Spleen (tissue), 11 donors: ENCODE results near the gene NBAS. TPM values are rescaled to one million over a fixed set of nuclear protein-coding genes. Genes with fewer than 3 reads are reported as not detected.

Source experiments
- DNase-seq: peaks from one replicate; pipeline ENCODE4 v3.0.0-alpha.2; 2020
- H3K27ac ChIP-seq, 8 donors: fragments of 200-600 bp; sonication (generic) in 7 of 8; 1 replicate in 4 of 8; 2 replicates in 4 of 8; pipeline versions ENCODE4 v1.5.0 to v1.8.0; 2016 to 2021; ENCODE audit warnings: inconsistent platforms in 4 of 8, mild to moderate bottlenecking in 4 of 8, moderate library complexity in 1 of 8
- H3K27me3 ChIP-seq, 7 donors: fragments of 200-600 bp; sonication (generic) in 6 of 7; replicated peaks in 1 of 7; 1 replicate in 4 of 7; 2 replicates in 3 of 7; pipeline versions ENCODE4 v1.5.0 to v1.8.0; 2016 to 2021; ENCODE audit warnings: inconsistent platforms in 3 of 7, mild to moderate bottlenecking in 1 of 7
- H3K36me3 ChIP-seq, 6 donors: fragments of 200-600 bp; sonication (generic) in 5 of 6; 1 replicate in 4 of 6; 2 replicates in 2 of 6; pipeline versions ENCODE4 v1.5.0 to v1.8.0; 2016 to 2021; ENCODE audit warnings: inconsistent platforms in 2 of 6
- H3K4me1 ChIP-seq, 6 donors: fragments of 200-600 bp; sonication (generic) in 5 of 6; 1 replicate in 3 of 6; 2 replicates in 3 of 6; pipeline versions ENCODE4 v1.5.0 to v1.8.0; 2016 to 2021; ENCODE audit warnings: inconsistent platforms in 3 of 6
- H3K4me3 ChIP-seq, 8 donors: fragments of 200-600 bp; sonication (generic) in 7 of 8; 1 replicate in 4 of 8; 2 replicates in 4 of 8; pipeline versions ENCODE4 v1.5.0 to v1.8.0; 2016 to 2021; ENCODE audit warnings: inconsistent platforms in 4 of 8, mild to moderate bottlenecking in 4 of 8, moderate library complexity in 2 of 8
- H3K9me3 ChIP-seq, 8 donors: fragments of 200-600 bp; sonication (generic) in 7 of 8; 1 replicate in 4 of 8; 2 replicates in 4 of 8; pipeline versions ENCODE4 v1.5.0 to v1.8.0; 2016 to 2021; ENCODE audit warnings: inconsistent platforms in 4 of 8
- POLR2A ChIP-seq, 3 donors: fragments of 450-650 bp; IDR thresholded peaks; one replicate each; pipeline ENCODE4 v1.5.1; 2017; ENCODE audit warnings: antibody characterized with exemption in 3 of 3, mild to moderate bottlenecking in 1 of 3
- POLR2AphosphoS5 ChIP-seq, 3 donors: sonication (generic); formaldehyde crosslinking; IDR thresholded peaks; one replicate each; pipeline ENCODE4 v1.5.1; 2017; ENCODE audit warnings: antibody characterized with exemption in 3 of 3
- WGBS, 5 donors: extraction: QIAGEN DNeasy Blood & Tissue Kit in 3 of 5; methylation state at CpG; one replicate each; pipeline versions ENCODE4 v1.1.5 to v1.1.7; 2013 to 2018; 5-methylcytosine and 5-hydroxymethylcytosine counted together
- intact Hi-C: fragments of 100-400 bp; cut with DNase I; formaldehyde crosslinking; loops from one replicate; pipeline ENCODE4 v1.15.0; 2023; ENCODE audit warnings: low total_unique reads
- polyA plus RNA-seq, 3 donors: library from polyadenylated mRNA; stranded (reverse); fragments of 200-250 nt; gene quantifications; one replicate each; pipeline ENCODE4 v1.2.1, GENCODE V29; 2013
- total RNA-seq, 7 donors: library from RNA; depleted of rRNA in 3 of 7; stranded (reverse); fragments of >200 nt in 3 of 7; fragmentation: NEBNext Ultra II Directional in 4 of 7; extraction: Animal tissue kit (Norgen Biotek cat#: 25700) in 4 of 7; gene quantifications; one replicate each; pipeline versions ENCODE4 v1.1.0 to v1.2.1, GENCODE V29; 2016 to 2021
- TF ChIP-seq, protein P1 (sequence below), 11 experiments: fragments of 200-600 bp in 7 of 11; fragments of 450-650 bp in 4 of 11; sonication (generic) in 4 of 11; IDR thresholded peaks in 8 of 11; conservative IDR thresholded peaks in 3 of 11; 1 replicate in 7 of 11; 2 replicates in 4 of 11; pipeline versions ENCODE4 v1.4.0 to v1.8.0; 2016 to 2021; ENCODE audit warnings: antibody characterized with exemption in 11 of 11, inconsistent platforms in 4 of 11, mild to moderate bottlenecking in 1 of 11
- donor health status: healthy with polysubstance abuse.
- donor health status: DM: no; HTN: no; CAD: no; lungs with moderate emphysema.
- donor health status: DM: no; HTN: no; CAD: no.
- donor health status: Bipolar disorder and iron deficiency.
- donor health status: healthy.
- donor health status: DM: no; HTN: no; CAD: no.
- donor health status: DM: yes; HTN: yes; CAD: no.

Gene NBAS
- total and polyA plus RNA-seq, 10 donors, result 21.1 to 49.0 (median 40.9) TPM

DNA sequence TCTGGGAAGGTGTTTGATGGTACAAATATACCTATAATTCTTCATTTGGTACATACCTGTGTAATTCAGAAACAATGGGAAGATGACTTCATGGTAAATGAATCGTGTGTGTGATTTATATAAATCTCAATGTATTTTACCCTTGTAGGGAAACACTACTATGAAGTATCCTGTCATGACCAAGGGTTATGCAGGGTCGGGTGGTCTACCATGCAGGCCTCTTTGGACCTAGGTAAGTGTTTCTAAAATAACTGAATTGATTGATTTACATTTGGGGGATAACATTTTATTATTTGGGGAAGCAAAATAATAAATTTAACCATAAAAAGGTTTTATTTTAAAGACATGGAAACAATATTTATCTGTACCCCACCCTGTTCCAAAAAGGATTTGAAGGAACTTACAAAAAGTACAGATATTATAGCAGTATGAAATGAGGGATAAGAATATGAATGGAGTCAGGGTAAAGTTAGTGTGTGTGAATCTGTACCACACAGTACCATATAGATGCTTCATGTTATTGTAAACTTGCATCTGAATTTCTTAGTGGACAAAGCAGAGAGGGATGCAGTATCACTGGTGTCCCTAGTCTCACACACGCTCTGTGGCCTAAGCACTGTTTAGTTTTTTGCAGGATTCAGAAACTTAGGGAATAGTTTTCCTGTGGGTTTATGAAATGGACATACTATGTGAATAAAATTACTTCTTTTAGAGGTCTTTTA, 42.1 kb upstream of the NBAS start:
- DNase-seq, result no peak
- intact Hi-C loops, result no loop called here
- Histone ChIP-seq H3K36me3 (peaks cover 25 to 100% (median 98%) of the 10 kb centered on the region in 6 donors), H3K9me3 (no peaks in the 10 kb centered on the region), H3K4me1 (no peaks in the 10 kb centered on the region), H3K4me3 (no peak overlapping the region), H3K27ac (no peak overlapping the region), H3K27me3 (no peaks in the 10 kb centered on the region)
- no peak for TF ChIP-seq POLR2A (IDR thresholded peaks at IDR 0.05)
- TF ChIP-seq, protein P1, sequence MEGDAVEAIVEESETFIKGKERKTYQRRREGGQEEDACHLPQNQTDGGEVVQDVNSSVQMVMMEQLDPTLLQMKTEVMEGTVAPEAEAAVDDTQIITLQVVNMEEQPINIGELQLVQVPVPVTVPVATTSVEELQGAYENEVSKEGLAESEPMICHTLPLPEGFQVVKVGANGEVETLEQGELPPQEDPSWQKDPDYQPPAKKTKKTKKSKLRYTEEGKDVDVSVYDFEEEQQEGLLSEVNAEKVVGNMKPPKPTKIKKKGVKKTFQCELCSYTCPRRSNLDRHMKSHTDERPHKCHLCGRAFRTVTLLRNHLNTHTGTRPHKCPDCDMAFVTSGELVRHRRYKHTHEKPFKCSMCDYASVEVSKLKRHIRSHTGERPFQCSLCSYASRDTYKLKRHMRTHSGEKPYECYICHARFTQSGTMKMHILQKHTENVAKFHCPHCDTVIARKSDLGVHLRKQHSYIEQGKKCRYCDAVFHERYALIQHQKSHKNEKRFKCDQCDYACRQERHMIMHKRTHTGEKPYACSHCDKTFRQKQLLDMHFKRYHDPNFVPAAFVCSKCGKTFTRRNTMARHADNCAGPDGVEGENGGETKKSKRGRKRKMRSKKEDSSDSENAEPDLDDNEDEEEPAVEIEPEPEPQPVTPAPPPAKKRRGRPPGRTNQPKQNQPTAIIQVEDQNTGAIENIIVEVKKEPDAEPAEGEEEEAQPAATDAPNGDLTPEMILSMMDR (IDR thresholded peaks at IDR 0.05 in 8 of 11, conservative IDR thresholded peaks at IDR 0.05 in 3 of 11), result no peak
- WGBS, 5 donors, result 95 to 97% (median 96%) methylated on average over 3 of the region's 3 CpGs

DNA sequence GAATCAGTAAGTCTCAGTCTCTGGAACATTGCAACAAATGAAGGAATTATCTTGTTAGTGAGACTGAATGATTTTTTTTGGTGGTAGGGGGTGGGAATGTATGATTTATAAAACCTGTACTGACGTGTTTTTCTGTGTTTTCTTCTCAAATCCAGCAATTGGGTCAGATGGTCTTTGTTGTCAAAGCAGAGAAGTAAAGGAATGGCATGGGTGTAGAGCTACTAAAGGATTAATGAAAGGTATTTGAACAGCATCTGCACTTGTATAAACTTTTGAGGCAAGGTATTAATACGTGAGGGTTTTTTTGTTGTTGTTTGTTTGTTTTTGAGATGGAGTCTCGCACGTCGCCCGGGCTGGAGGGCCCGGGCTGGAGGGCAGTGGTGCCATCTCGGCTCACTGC, 41.3 kb upstream of the NBAS start:
- H3K4me3 ChIP-seq, result no peak overlapping the region
- H3K9me3 ChIP-seq, result no peaks in the 10 kb centered on the region
- WGBS, 5 donors, result 93 to 98% (median 95%) methylated on average over 8 of the region's 8 CpGs
- TF ChIP-seq POLR2A (IDR thresholded peaks at IDR 0.05), result no peak
- no peak for TF ChIP-seq POLR2AphosphoS5 (IDR thresholded peaks at IDR 0.05)
- TF ChIP-seq, protein P1 (IDR thresholded peaks at IDR 0.05 in 8 of 11, conservative IDR thresholded peaks at IDR 0.05 in 3 of 11), result no peak
- no peak overlapping the region for H3K27ac ChIP-seq
- H3K36me3 ChIP-seq, result peaks cover 30 to 100% (median 97%) of the 10 kb centered on the region in 6 donors
- H3K4me1 ChIP-seq, result no peaks in the 10 kb centered on the region
- no peak for DNase-seq
- H3K27me3 ChIP-seq, result no peaks in the 10 kb centered on the region
- intact Hi-C loops, result no loop called here

- no peaks in the 10 kb centered on the region for H3K4me1 ChIP-seq
- WGBS, 5 donors, result 93 to 98% (median 98%) methylated on average over 1 of the region's 1 CpG
- no peaks in the 10 kb centered on the region for H3K27me3 ChIP-seq
- no peaks in the 10 kb centered on the region for H3K9me3 ChIP-seq
- intact Hi-C loops, result no loop called here
- no peak overlapping the region for H3K27ac ChIP-seq
- H3K36me3 ChIP-seq, result peaks cover 30 to 100% (median 98%) of the 10 kb centered on the region in 6 donors
- no peak overlapping the region for H3K4me3 ChIP-seq
- no peak for DNase-seq
- TF ChIP-seq, protein P1 (IDR thresholded peaks at IDR 0.05 in 8 of 11, conservative IDR thresholded peaks at IDR 0.05 in 3 of 11), result no peak
- TF ChIP-seq POLR2A (IDR thresholded peaks at IDR 0.05) (no peak), POLR2AphosphoS5 (IDR thresholded peaks at IDR 0.05) (no peak)
These were observed 40.5 kb upstream of the NBAS start for GRCh38 chr2:15601681-15602080.

- 91 to 97% (median 95%) methylated on average over 1 of the region's 1 CpG for WGBS, 5 donors
- Histone ChIP-seq H3K36me3 (peaks cover 23 to 100% (median 97%) of the 10 kb centered on the region in 6 donors), H3K4me3 (no peak overlapping the region), H3K27me3 (no peaks in the 10 kb centered on the region), H3K27ac (no peak overlapping the region), H3K9me3 (no peaks in the 10 kb centered on the region), H3K4me1 (peaks cover 0 to 3% (median 0%) of the 10 kb centered on the region in 6 donors)
- intact Hi-C loops, result no loop called here
- no peak for DNase-seq
- TF ChIP-seq POLR2AphosphoS5 (IDR thresholded peaks at IDR 0.05) (no peak), POLR2A (IDR thresholded peaks at IDR 0.05) (no peak)
- TF ChIP-seq, protein P1 (IDR thresholded peaks at IDR 0.05 in 8 of 11, conservative IDR thresholded peaks at IDR 0.05 in 3 of 11), result no peak
These were observed 38.9 kb upstream of the NBAS start for GRCh38 chr2:15599994-15600393.
